NCI-H2171 (cell line): ENCODE measurements around the gene ST8SIA6.

ENCODE experiments used
- DNase-seq: peaks from one replicate; lab custom pipeline; 2025; lab: John Stamatoyannopoulos, UW

ST8SIA6 gene

DNA sequence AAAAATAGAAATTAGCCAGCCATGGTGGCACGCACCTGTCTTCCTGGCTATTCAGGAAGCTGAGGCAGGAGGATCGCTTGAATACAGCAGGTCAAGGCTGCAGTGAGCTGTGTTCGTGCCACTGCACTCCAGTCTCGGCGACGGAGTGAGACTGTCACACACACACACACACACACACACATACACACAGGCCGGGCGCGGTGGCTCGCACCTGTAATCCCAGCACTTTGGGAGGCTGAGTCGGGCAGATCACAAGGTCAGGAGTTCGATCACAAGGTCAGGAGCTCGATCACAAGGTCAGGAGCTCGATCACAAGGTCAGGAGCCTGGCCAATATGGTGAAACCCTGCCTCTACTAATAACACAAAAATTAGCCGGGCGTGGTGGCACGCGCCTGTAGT lies 68.4 kb downstream of the ST8SIA6 start:
- no peak for DNase-seq

DNA sequence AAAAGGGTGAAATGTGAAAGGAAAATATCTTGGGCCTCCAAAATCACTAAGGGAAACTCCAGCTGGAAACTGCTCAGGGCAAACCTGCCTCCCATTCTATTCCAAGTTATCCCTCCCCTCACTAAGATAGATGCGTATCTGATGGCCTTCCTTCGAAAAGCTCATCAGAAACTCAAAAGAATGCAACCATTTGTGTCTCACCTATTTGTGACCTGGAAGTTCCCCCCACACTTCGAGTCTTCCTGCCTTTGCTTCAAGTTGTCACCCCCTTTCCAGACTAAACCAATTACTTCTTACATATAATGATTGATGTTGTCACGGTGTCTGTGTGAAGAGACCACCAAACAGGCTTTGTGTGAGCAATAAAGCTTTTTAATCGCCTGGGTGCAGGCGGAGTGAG lies 69.3 kb downstream of the ST8SIA6 start:
- no peak for DNase-seq

- DNase-seq: no peak
These were observed 70.4 kb downstream of the ST8SIA6 start for GRCh38 chr10:17383801-17384555.

- DNase-seq: no peak
These were observed 72.8 kb downstream of the ST8SIA6 start for GRCh38 chr10:17381502-17382142.

DNA sequence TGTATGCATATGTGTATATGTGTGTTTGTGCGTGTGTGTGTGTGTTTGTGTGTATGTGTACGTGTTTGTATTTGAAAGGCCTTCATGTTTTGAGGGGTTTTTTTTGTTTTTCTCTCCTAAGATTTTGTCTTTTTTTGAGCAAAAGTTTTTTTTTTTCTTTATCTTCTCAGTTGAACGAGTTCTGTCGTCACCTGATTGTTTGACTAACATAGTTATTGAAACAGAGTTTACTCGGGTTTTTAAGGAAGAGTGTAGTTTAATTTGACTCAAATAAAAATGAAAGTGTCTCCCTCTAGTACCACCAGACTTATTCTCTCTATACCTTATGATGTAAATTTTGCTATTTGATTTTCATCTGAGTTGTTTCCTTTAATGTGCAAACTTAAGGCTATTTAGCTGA lies 73.5 kb downstream of the ST8SIA6 start:
- DNase-seq: no peak

DNA sequence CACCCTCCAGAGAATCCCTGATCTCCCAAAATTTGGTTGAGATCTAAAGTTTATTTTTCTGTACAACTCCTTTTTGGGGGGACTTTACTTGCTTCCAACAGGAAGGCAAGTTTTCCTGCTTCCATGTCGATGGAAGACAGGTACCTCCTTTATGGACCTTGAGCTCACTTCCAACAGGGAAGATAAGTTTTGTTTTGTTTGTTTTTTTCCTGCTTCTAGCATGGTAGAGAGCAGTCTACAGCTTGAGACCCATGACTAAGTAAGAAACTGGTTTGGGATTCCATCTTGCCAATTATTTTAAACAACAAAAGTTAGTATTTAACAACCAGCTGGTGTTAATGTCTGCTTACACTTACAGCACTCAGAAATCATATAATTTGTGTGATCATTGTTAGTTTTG lies 74.4 kb downstream of the ST8SIA6 start:
- no peak for DNase-seq

DNA sequence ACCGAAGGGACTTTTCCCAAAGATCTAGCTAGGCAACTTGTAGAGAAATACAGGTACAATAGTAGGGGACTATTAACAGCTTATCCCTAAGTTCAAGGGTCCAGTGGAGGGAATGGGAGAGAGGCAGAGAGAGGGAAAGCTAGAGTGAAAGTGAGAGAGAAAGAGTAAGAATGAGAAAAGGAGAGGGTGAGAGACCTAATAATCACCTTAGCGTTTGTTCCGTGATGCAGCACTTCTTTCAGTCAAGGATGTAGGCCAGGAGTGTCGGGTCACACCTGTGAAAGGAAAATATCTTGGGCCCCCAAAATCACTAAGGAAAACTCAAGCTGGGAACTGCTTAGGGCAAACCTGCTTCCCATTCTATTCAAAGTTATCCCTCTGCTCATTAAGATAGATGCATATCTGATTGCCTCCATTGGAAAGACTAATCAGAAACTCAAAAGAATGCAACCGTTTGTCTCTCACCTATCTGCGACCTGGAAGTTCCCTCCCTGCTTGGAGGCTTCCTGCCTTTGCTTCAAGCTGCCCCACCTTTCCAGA lies 75.2 kb downstream of the ST8SIA6 start:
- DNase-seq: no peak

DNA sequence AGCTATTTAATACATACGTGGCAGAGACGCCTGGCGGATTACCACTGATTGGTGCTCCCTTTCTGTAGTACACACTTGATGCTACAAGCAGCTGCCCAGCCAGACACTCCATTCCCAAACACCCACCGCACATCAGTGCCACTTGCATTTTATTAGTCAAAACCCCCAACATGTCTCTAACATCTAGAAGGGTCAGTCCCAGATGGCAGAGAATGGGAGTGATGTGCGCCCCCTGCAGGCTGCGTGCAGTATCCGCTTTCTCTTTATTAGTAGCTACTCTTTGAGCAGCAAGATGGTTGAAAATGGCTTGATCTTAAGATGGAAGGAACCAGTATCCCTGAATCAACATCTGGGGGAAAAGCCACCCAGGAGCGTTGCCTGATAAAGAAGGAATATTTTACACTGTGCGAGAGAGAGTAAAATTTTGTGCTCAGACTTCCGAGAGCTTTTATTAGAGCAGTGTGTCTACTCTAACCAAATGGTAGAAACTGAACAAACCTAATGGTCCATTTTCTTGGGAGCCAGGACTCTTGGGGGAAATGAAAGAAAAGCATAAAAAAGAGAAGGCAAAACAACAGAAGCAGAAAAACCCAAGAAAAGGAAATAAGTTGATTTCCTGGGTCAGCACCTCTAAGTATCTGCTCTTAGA lies 78.3 kb downstream of the ST8SIA6 start:
- no peak for DNase-seq

DNA sequence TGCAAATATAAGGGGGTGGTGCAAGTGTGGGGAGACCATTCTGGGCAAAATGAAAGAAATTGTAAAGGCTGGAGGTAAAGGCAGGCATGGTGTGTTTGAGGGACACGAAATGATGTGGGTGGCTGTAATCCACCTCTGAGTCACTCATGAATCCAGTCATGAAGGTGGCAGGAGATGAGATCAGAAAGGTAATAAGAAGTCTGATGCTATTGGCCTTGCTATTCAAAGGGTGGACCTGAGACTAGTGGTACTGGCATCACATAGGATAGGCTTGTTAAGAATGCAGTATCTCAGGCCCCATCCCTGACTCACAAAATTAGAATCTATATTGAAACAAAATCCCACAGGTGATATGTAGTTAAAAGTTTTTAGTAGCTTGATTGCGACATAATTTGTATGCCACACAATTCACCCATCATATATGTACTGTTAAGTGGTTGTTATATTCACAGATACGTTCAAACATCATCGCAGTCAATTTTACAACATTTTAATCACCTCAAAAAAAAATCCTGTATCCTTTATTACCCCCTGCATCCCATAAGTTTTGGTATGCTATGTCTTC lies 85.6 kb downstream of the ST8SIA6 start:
- no peak for DNase-seq

DNA sequence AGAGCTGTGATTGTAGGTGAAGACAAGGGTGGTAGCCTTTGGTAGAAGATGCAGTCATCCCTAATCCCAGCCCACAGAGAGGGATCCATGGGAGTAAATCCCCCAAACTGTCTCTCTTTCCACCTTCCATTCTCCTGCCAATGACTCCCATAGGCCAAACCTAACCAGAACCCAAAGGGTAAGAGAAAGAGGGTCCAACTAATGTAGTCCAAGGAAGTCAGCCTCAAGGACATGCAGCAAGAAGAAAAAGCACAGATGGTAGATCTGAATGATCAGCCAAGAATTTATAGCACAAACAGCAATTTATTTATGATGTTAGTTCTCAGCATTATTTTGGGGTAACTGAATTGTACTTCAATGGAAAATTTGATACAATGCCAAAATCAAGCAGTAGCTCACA lies 87.7 kb downstream of the ST8SIA6 start:
- DNase-seq: no peak

- DNase-seq: no peak
These were observed 89.0 kb downstream of the ST8SIA6 start for GRCh38 chr10:17365402-17365801.

- DNase-seq: no peak
These were observed 95.9 kb downstream of the ST8SIA6 start for GRCh38 chr10:17358461-17358860.

DNA sequence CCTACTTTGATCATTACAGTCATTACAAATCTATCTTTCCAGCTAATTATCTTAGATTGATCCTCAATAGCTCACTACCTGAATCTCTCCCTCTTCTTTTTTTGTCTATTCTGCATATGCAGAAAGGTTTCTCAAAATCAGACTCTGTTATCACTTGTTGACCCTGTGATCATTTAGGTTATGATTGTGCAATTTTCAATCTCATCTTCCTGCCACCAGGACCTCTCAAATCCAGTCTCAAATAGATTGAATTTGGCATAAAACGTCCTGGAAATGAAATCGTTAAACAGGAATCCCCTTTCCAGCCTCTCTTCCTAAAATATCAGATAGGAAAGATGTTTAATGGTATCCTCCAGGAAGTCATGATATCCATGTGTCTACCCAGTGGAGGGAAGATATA lies 96.6 kb downstream of the ST8SIA6 start:
- no peak for DNase-seq

DNA sequence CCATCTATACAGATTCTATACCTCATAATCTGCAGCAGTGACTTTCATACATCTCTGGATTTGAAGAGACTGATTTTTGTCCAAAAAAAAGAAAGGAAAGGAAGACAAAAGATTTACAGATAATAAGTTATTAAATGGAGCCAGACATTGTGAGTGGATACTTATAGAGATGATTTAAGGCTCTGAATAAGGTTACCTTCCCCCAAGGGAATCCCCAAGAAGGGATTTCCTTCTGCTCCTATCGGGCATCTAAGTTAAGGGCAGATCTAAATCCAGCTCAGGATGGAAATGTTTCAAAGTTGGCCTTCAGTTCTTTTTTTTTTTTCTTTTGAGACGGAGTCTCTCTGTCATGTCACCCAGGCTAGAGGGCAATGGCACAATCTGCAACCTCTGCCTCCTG lies 97.6 kb downstream of the ST8SIA6 start:
- DNase-seq: no peak

- no peak for DNase-seq
These were observed 99.6 kb downstream of the ST8SIA6 start for GRCh38 chr10:17354781-17355180.

DNA sequence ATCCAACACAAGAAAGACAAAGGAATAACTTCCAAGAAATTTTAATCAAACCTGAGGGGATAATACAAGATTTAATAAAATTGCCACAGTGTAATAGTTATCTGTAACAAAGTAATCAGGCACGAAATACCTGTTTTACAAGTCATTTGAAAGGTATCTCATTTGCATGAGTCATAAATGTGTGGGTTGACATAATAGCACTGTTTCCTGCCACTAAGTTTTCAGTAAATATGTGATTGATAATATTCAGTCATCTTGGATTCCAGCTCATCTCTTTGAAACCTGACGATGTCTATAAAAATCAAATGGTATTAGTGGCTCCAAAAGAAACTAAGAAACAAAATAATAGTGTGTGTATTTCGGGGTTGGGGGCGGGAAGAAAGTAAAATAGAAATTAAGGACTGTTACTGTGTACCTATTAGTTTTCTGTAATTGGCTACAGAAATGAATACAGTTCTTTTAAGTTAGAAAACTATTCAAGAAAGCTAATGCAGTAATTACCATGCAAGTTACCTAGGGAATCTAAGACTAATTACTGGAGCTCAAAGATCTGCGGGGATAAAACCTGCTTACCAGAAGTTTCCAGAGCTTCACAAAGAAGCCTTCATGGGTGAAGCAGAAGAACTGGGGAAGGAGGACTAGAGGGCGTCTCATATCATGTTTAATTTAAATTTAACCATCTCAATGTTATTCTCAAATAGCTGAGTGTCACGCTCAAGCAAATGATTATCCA lies 100.7 kb downstream of the ST8SIA6 start:
- no peak for DNase-seq

DNA sequence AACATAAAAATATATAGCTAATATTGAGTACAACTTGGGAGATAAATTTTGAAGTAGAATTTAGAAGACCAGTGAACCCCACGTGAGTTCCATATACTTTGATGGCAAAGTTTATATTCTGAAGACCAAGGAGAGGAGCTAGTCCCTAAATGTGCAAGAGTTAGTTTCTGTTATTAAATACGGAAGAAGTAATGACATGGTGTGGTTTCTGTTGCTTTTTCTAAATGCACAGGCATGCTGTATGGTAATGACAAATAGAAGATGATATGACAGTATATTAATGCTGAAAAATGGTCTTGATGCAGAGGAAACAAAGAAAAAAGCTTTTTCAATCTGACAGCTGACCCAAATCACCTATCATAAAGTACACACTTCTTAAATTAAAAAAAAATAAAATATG lies 101.8 kb downstream of the ST8SIA6 start:
- DNase-seq: no peak

GRCh38 chr10:17351506-17351905 lies 102.9 kb downstream of the ST8SIA6 start:
- DNase-seq: no peak

- no peak for DNase-seq
These were observed 104.7 kb downstream of the ST8SIA6 start for GRCh38 chr10:17349717-17350116.

- no peak for DNase-seq
These were observed 105.7 kb downstream of the ST8SIA6 start for GRCh38 chr10:17348501-17349349.

- no peak for DNase-seq
These were observed 106.3 kb downstream of the ST8SIA6 start for GRCh38 chr10:17348011-17348500.
